ENCODE results near the gene CAPZA1.

Gene CAPZA1

DNA sequence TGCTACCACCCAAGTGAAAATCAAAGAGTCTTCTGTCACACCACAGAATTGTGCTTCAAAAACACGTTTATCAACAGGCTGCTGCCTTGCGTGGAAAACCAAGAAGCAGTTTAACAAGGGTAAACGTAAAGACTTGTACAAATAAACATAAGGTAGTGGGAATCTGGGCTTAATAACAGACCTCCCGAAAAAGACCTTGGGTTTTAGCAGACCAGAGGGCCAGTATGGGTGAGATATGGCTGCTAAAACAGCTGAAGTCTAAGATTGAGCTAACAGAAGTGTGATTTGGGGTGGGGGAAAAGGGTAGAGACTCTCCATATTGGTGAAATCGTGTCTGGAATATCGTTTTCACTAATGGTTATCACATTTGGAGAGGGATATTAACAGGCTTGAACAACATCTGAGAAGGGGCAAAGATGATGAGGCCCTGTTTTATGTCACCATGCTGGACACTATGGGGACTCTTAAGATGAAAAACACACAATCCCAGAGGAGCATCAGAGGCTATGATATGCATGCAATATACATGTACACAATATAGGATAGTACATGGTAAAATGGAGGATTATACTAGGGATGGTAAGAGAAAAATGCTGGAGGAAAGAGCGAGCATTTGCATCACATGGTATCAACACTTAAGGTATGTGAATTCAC is 56.2 kb downstream of the CAPZA1 start:
- no peak for DNase-seq (ENCODE audit: low read depth in 3 of 3, low spot score in 1 of 3)

DNA sequence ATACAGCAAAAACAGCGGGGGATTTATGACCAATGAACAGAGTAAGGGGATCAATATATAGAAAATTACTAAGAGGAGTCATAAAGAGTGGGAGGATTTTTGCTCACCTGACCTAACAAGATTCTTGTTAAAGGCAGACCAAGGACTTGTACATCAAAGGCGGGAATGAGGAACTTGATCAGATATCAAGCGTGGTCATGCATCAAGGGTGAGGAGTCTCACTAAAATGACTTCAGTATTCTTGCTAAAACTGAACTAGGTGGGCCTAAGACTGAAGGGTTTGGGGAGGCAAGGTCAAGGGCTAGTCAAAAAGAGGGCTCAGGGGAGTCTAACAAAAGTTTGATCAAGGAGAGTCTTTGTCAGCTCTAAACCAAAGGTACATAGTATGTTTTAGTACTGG is 56.9 kb downstream of the CAPZA1 start:
- no peak for DNase-seq (ENCODE audit: low read depth in 3 of 3, low spot score in 1 of 3)

DNA sequence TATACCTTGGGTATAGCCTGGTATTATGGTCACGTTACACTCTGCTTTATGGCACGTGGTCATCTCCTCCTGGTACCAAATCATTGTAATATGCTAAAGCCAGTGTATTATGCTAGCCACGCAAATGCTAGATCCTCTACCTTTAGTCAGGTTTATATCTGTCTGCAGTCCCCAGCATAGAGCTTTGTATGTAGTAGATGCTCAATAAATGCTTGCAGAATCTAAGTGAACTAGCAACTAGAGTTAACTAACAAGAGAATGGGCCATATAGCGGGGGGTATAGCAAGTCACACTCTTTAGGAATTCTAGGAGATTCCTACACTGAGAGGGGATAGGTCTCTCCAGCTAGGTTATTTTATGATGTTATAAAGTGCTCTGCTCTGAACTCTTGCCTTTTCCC is 57.9 kb downstream of the CAPZA1 start:
- no peak for DNase-seq (ENCODE audit: low read depth in 3 of 3, low spot score in 1 of 3)

DNA sequence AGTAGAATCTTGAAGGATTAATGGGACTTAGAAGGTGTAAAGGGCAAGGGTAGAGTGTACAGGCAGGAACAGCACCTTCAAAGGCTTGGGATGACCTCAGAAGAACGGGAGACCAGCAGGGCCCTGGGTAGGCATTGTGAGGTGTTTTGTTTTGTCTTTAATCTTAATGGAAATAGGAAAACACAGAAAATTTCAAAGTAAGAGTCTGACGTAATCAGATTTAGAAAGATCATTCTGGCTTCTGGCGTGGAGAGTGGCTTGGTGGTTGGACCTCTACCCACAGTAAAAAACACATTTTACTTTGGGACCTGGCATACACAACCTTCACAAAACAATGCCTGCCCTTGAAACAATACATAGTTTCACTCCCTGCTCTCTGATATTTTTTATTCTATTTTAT is 59.0 kb downstream of the CAPZA1 start:
- no peak for DNase-seq (ENCODE audit: low read depth in 3 of 3, low spot score in 1 of 3)

DNA sequence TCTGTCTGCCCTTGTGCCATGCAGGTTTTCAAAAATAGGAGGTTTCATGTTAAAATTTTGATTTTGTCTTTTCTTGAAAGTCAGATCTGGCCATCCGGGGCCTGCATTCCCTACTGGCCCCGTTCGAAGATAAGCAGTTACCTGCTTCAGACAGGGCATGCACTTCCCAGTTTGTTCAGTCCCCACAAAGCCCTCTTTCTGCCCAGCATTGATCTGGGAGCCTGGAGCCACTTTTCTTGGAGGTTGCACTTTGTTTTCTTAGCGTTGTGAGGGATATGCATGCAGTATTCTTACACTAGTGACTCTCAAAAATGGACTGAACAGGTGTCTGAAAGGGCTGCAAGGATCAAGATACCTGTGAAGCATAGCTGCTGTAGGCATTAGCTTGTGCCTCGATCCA is 66.3 kb downstream of the CAPZA1 start:
- no peak for DNase-seq (ENCODE audit: low read depth in 3 of 3, low spot score in 1 of 3)

DNA sequence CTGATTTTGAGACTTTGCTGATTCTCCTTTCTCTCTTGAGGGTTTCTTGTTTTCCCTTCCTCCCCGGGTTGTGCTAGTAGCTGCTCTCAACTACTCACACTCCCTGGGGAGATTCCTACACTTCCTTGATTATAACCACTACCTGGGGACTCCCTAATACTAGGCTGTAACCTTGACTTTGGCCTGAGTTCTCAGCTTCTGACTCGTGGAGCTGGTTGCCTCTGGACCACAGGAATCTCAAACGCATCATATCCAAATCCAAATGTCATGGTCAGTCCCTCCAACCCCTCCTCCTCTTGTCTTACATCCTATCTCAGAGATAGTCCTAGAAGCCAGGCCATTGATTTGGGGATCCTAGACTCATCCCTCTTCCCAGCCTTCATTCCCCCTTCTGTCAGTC is 66.8 kb downstream of the CAPZA1 start:
- DNase-seq (ENCODE audit: low read depth in 3 of 3, low spot score in 1 of 3), result no peak

DNA sequence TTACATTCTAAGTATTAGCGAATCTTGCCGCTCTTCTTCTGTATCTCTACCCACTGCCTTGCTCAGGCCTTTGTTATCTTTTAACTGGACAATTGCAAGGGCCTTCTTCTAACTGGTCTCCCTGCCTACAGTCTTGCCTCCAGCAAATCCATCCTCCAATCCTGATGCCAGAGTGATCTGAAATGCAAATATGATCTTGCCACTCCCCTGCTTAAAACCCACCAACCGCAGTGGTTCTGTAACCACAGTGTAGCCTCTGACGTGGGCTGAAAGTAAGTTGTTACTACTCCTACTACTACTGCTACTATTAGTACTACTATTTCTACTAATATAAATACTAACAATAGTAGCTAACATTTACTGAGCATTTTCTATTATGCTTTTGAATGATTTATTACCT is 67.2 kb downstream of the CAPZA1 start:
- no peak for DNase-seq (ENCODE audit: low read depth in 3 of 3, low spot score in 1 of 3)

DNA sequence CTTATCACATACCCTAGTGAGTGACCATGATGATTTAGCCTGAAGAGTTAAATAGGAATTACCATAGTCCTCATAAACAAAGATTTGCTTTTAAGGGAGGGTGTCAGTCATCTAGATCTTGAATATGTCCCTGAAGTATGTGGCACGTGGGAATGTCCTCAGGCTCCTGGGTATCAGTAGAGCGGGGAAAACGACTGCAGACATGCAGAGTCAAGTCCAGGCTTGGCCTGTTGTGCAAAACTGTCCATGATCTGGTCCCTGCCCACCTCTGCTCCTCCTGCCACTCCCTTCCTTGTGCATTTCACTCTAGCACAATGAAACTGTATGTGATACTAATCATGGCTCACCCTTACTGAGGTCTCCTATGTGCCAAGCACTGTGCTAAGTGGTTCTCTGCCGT is 67.7 kb downstream of the CAPZA1 start:
- no peak for DNase-seq (ENCODE audit: low read depth in 3 of 3, low spot score in 1 of 3)

DNA sequence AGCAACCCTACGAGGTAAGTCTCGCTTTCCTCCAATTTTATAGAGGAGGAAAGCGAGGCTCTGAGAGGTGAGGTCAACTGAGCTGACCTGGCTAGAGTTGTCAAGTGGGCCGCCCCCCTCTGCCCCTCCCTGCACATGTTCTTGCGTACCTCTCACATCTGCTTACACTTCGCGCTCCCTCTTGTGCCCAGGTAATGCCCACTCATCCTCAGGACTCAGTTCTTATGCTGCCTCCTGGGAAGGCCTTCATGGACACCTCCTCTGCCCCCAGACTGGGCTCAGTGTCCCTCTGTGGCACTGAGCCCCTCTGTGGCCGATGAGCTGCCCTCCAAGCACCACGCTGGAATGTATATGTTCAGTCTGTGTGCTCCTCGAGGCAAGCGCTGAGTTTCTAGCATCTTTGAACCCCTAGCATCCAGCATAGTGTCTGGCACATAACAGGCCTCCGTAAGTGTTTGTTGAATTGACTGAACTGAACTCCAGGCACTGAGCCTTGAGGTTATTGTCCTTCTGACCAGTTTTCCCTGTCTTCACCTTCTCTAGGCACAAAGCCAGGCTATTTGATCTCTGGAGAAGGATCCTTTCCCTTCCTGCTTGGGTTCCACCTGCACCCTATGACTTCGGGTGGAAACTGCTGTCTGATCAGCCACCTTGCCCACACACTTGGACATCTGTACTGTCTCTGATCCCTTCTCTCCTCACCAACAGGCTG is 68.3 kb downstream of the CAPZA1 start:
- no peak for DNase-seq (ENCODE audit: low read depth in 3 of 3, low spot score in 1 of 3)

DNA sequence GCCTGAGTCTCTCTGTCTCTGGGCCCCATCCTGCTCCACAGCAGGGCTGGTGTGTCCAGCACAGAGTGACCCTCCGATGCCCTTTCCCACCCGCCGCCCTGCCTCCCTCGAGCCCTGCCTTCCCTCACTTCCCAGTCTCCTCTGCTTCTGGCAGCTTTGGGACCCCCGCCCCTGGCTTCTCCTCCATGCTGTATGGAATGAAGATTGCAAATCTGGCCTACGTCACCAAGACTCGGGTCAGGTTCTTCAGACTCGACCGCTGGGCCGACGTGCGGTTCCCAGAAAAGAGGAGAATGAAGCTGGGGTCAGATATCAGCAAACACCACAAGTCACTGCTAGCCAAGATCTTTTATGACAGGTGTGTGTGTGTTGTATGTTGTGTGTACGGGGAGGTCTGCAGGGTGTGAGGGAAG is 69.2 kb downstream of the CAPZA1 start:
- DNase-seq (ENCODE audit: low read depth in 3 of 3, low spot score in 1 of 3), result no peak

DNA sequence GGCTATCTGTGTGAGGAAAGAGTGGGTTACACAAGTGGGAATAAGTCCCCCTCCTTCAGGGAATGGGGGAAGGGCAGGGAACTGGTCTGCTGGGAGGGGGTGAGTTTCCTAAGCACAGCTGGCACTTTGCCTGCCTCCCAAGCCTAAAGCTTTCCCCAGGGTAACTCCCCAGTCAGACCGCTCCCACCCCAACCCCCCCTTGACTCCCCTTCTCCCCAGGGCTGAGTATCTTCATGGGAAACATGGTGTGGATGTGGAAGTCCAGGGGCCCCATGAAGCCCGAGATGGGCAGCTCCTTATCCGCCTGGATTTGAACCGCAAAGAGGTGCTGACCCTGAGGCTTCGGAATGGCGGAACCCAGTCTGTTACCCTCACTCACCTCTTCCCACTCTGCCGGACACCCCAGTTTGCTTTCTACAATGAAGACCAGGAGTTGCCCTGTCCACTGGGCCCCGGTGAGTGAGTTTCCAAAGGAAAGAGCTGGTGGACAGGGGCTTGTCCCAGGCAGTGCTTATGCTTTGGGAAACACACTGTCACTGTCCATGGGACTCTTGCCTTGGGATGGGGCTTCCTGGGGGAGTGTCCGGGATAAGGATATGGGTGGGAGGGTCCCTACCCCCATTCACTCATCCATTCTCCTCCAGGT is 69.7 kb downstream of the CAPZA1 start:
- no peak for DNase-seq (ENCODE audit: low read depth in 3 of 3, low spot score in 1 of 3)

DNA sequence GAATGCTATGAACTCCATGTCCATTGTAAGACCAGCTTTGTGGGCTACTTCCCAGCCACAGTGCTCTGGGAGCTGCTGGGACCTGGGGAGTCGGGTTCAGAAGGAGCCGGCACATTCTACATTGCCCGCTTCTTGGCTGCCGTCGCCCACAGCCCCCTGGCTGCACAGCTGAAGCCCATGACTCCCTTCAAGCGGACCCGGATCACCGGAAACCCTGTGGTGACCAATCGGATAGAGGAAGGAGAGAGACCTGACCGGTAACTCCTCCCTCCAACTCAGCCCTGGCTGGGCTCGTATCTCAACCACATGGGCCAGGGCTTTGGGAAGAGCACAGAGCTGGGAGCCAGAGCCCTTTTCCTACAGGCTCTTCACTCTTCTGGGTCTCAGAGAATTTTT is 70.2 kb downstream of the CAPZA1 start:
- DNase-seq (ENCODE audit: low read depth in 3 of 3, low spot score in 1 of 3), result no peak

DNA sequence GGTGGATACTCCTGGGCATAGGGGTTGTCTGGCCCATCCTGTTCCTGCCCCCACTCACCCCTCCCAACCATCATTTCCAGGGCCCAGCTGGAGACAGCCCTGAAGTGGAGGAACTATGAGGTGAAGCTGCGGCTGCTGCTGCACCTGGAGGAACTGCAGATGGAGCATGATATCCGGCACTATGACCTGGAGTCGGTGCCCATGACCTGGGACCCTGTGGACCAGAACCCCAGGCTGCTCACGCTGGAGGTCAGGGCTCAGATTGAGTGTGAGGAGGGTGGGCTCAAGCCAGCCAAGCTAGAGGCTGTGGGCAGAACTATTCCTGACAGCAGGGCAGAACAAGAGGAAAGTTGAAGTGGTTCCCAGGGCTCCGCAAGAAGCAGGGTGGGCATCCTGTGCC is 73.0 kb downstream of the CAPZA1 start:
- no peak for DNase-seq (ENCODE audit: low read depth in 3 of 3, low spot score in 1 of 3)

DNA sequence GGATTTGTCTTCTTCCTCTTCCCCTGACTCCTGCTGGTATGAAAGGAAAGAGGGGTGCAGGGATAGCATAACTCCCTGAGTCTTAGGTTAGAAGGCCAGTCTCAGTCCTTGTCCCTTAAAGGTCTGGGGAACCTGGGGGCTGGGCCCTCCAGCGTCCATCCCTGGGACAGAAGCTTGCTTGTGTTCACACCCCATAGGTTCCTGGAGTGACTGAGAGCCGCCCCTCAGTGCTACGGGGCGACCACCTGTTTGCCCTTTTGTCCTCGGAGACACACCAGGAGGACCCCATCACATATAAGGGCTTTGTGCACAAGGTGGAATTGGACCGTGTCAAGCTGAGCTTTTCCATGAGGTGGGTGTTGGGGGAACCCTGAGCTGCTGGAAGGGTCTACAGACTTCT is 74.2 kb downstream of the CAPZA1 start:
- no peak for DNase-seq (ENCODE audit: low read depth in 3 of 3, low spot score in 1 of 3)

DNA sequence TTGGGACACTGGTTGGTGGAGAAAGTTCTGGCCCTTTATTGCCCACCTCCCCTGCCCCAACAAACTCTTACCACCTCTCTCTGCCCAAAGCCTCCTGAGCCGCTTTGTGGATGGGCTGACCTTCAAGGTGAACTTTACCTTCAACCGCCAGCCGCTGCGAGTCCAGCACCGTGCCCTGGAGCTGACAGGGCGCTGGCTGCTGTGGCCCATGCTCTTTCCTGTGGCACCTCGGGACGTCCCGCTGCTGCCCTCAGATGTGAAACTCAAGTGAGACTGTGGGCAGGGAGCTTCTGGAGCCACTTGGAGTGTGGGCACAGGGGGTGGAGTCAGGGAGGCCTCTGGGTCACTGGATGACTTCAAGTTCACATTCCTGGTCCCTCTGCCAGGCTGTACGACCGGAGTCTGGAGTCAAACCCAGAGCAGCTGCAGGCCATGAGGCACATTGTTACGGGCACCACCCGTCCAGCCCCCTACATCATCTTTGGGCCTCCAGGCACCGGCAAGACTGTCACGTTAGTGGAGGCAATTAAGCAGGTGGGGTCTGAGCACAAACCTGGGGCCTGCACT is 74.8 kb downstream of the CAPZA1 start:
- DNase-seq (ENCODE audit: low read depth in 3 of 3, low spot score in 1 of 3), result no peak

DNA sequence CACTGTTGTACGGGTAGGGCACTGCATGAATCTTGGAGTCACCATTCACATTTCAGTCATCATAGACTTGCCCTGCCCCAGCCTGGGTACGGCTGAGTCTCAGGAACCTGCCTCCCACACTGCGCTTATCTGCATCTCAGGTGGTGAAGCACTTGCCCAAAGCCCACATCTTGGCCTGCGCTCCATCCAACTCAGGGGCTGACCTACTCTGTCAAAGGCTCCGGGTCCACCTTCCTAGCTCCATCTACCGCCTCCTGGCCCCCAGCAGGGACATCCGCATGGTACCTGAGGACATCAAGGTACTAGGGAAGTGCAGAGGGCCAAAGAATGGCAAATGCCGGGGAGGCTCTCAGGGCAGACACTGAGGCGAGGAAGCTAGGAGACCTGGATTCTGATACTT is 75.6 kb downstream of the CAPZA1 start:
- DNase-seq (ENCODE audit: low read depth in 3 of 3, low spot score in 1 of 3), result no peak

DNA sequence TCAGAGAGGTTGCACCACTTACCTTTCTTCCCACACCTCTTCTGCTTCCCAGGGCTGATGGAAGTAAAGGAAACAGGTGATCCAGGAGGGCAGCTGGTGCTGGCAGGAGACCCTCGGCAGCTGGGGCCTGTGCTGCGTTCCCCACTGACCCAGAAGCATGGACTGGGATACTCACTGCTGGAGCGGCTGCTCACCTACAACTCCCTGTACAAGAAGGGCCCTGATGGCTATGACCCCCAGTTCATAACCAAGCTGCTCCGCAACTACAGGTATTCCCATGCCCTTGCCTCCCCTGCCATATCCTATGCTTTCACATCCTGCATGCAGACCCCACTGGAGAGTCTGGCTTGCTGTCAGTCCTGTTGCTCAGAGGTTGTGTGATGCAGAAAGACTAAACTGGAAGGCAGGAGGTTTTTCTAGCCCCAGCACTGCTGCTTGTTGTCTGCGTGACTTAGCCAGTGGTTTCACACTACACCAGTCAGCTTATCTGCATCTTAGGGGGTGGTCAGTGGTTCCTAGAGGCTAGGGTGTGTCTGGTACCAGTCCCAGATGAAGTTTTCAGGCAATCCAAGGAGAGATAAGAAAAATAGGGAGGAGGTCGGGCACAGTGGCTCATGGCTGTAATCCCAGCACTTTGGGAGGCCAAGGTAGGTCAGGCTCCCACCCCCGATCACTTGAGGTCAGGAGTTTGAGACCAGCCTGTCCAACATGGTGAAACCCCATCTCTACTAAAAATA is 77.1 kb downstream of the CAPZA1 start:
- DNase-seq (ENCODE audit: low read depth in 3 of 3, low spot score in 1 of 3), result no peak

DNA sequence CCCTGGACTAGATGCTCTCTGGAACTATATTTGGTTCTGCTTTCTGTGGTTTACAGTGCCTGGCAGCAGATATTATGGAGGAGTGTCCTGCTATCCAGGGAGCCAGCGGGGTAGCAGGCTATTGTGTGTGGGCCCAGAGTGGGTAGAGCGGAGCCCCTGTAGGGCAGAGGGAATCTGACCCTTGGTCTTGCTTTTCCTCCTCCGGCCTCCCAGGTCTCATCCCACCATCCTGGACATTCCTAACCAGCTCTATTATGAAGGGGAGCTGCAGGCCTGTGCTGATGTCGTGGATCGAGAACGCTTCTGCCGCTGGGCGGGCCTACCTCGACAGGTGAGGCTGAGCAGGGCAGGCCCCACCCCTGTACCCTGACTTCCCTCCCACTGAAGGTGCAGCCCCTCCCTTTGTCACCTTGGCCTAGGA is 78.2 kb downstream of the CAPZA1 start:
- no peak for DNase-seq (ENCODE audit: low read depth in 3 of 3, low spot score in 1 of 3)

DNA sequence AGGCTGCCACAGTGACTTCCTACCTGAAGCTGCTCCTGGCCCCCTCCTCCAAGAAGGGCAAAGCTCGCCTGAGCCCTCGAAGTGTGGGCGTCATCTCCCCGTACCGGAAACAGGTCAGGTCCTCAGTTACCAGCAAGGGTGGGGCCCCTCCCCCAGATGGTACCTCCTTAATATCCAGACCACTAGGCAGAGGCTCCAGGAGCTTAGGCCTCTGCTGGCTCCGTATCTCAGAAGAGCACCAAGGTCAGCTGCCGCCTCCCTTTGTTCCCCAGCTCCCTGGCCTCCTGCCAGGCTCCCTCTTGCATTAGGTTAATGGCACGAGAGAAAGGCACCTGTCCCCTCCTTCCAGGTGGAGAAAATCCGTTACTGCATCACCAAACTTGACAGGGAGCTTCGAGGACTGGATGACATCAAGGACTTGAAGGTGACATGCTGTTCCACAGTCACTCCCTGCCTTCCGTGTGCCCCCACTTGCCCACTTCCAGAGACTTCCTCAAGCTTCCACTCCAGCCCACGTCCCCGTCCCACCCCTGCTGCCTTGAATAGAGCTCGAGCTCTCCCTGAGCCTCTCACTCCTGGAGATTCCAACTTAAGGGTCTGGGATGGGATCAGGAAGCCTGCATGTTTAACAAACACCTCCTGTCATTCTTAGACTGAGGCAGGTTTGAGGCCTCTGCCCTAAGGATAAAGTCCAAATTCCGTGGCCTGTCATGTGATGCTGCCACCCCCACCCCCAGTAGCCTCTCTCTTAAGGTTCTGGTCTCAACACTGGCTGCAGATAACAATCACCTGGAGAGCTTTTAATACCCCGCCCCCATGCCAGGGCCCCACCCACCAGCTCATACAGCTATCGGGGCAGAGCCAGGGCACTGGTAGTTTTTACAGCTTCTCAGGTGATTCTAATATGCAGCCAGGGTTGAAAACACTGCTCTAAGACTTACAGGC is 79.0 kb downstream of the CAPZA1 start:
- DNase-seq (ENCODE audit: low read depth in 3 of 3, low spot score in 1 of 3), result no peak

DNA sequence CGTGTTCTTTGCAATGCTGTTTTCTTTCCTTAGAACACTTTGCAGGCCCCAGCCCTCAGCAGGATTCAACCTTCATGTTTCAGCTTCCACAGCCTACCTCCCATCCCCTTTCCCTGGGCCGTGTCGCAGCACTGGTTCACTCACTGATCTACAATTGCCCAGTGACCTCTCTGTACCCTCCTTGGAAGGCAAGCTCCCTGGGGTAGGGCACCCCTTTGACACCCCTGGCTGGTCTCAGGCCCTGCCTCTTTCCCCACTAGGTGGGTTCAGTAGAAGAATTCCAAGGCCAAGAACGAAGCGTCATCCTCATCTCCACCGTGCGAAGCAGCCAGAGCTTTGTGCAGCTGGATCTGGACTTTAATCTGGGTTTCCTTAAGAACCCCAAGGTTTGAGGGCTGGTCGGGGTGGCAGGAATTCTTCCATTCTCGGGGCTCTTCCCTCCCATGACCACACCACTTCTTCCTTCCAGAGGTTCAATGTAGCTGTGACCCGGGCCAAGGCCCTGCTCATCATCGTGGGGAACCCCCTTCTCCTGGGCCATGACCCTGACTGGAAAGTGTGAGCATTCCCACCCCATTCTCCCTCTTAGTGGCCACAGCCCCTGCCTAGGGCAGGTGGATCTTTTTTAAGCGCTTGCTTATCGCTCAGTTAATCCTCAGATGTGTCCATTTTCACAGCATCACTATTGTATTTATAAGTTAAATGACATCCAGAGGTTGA is 80.0 kb downstream of the CAPZA1 start:
- no peak for DNase-seq (ENCODE audit: low read depth in 3 of 3, low spot score in 1 of 3)

Measured in stimulated activated CD4-positive, alpha-beta T cell treated with anti-CD3 and anti-CD28 coated beads, TNF-alpha, amount 100 ng/mL, for 1 hour (primary cell).